Neutrophil (primary cell): Measurements from ENCODE around the gene LYZL6.

Experiments used
- H3K27ac ChIP-seq: fragments of 200-600 bp; sonication (generic); 2 replicates; pipeline ENCODE4 v1.5.1; 2016; ENCODE audit warnings: mild to moderate bottlenecking, moderate library complexity
- H3K27me3 ChIP-seq: fragments of 200-600 bp; sonication (generic); 2 replicates; pipeline ENCODE4 v1.6.0; 2016; ENCODE audit warnings: mild to moderate bottlenecking
- H3K36me3 ChIP-seq: fragments of 200-600 bp; sonication (generic); 2 replicates; pipeline ENCODE4 v1.5.1; 2017
- H3K4me1 ChIP-seq, 2 experiments: fragments of 200-600 bp in 1 of 2; sonication (generic) in 1 of 2; 1 replicate in 1 of 2; 2 replicates in 1 of 2; pipeline versions ENCODE4 v1.5.1 to v1.6.1; 2013 to 2016; ENCODE audit warnings: low read depth in 1 of 2, low read length in 1 of 2, mild to moderate bottlenecking in 1 of 2, moderate library complexity in 1 of 2; ENCODE audit not compliant: control insufficient read depth in 1 of 2, insufficient read depth in 1 of 2
- H3K4me3 ChIP-seq, 2 experiments: fragments of 200-600 bp in 1 of 2; sonication (generic) in 1 of 2; 1 replicate in 1 of 2; 2 replicates in 1 of 2; pipeline ENCODE4 v1.5.1; 2013 to 2016; ENCODE audit warnings: low read depth in 1 of 2, low read length in 1 of 2, mild to moderate bottlenecking in 1 of 2, moderate library complexity in 1 of 2
- H3K9me3 ChIP-seq: fragments of 200-600 bp; sonication (generic); 2 replicates; pipeline ENCODE4 v1.5.1; 2016
- TF ChIP-seq, protein P1 (sequence below): fragments of 200-600 bp; sonication (generic); IDR thresholded peaks from 2 replicates; pipeline ENCODE4 v1.5.1; 2016; ENCODE audit warnings: antibody characterized with exemption

Gene LYZL6

DNA sequence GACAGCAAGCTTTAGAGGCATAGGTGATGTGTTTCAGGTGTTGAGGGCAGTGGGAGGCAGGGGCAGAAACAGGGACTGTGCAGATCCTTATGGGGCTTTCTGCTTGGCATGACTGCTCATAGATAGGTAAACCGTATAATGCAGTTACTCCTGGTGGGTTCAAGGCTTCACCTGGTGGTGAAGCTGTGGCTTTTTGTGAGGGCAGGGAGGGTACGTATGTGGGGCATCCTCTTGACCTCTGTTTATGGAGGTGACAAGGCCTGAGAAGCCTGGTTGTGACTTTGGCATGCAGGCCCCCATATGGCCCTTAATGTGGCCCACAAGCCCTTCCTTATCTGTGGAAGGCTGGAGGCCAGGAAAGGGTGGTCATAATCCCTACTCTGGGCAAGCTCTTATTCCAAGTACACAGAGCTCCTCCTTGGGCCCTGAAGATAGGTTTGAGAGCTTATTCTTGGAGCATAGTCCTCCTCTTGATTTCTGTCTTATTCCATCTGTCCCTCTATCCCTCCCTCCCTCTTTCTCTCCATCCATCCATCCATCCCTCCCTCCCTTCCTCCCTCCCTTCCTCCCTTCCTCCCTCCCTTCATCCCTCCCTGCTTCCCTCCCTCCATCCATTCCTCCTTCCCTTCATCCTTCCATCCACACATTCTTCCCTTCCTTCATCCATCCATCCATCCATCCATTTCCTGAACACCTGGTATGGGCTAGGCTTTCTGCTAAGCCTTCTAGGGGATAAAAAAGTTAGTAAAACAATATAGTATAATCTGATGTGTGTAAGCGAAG, 39.1 kb upstream of the LYZL6 start:
- no peaks in the 10 kb centered on the region for H3K9me3 ChIP-seq
- TF ChIP-seq, protein P1, sequence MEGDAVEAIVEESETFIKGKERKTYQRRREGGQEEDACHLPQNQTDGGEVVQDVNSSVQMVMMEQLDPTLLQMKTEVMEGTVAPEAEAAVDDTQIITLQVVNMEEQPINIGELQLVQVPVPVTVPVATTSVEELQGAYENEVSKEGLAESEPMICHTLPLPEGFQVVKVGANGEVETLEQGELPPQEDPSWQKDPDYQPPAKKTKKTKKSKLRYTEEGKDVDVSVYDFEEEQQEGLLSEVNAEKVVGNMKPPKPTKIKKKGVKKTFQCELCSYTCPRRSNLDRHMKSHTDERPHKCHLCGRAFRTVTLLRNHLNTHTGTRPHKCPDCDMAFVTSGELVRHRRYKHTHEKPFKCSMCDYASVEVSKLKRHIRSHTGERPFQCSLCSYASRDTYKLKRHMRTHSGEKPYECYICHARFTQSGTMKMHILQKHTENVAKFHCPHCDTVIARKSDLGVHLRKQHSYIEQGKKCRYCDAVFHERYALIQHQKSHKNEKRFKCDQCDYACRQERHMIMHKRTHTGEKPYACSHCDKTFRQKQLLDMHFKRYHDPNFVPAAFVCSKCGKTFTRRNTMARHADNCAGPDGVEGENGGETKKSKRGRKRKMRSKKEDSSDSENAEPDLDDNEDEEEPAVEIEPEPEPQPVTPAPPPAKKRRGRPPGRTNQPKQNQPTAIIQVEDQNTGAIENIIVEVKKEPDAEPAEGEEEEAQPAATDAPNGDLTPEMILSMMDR, result no peak
- no peaks in the 10 kb centered on the region for H3K4me1 ChIP-seq
- H3K27me3 ChIP-seq, result no peaks in the 10 kb centered on the region
- H3K4me3 ChIP-seq, result no peak overlapping the region
- no peaks in the 10 kb centered on the region for H3K36me3 ChIP-seq
- no peak overlapping the region for H3K27ac ChIP-seq

GRCh38 chr17:35981908-35982330, 38.4 kb upstream of the LYZL6 start:
- H3K4me3 ChIP-seq, result no peak overlapping the region
- H3K27me3 ChIP-seq, result no peaks in the 10 kb centered on the region
- no peaks in the 10 kb centered on the region for H3K9me3 ChIP-seq
- H3K36me3 ChIP-seq, result no peaks in the 10 kb centered on the region
- TF ChIP-seq, protein P1, result no peak
- H3K4me1 ChIP-seq, result no peaks in the 10 kb centered on the region
- H3K27ac ChIP-seq, result no peak overlapping the region

- Histone ChIP-seq H3K27me3 (no peaks in the 10 kb centered on the region), H3K36me3 (no peaks in the 10 kb centered on the region), H3K9me3 (no peaks in the 10 kb centered on the region), H3K4me1 (no peaks in the 10 kb centered on the region), H3K27ac (no peak within 1 kb of the TSS), H3K4me3 (no peak within 1 kb of the TSS)
- TF ChIP-seq, protein P1, result no peak
These were observed 37.7 kb upstream of the LYZL6 start, which contains the start of gene CCL16 for GRCh38 chr17:35981246-35981645. CCL16 (minus strand) TSS chr17:35981497; CDS start chr17:35981420, 77 bp downstream.

- TF ChIP-seq, protein P1, result no peak
- H3K4me1 ChIP-seq, result no peaks in the 10 kb centered on the region
- no peaks in the 10 kb centered on the region for H3K9me3 ChIP-seq
- H3K4me3 ChIP-seq, result no peak overlapping the region
- H3K36me3 ChIP-seq, result no peaks in the 10 kb centered on the region
- H3K27ac ChIP-seq, result no peak overlapping the region
- H3K27me3 ChIP-seq, result no peaks in the 10 kb centered on the region
These were observed 34.8 kb upstream of the LYZL6 start for GRCh38 chr17:35978346-35978745.

- Histone ChIP-seq H3K27ac (no peak overlapping the region), H3K4me1 (no peaks in the 10 kb centered on the region), H3K27me3 (no peaks in the 10 kb centered on the region), H3K36me3 (no peaks in the 10 kb centered on the region), H3K9me3 (no peaks in the 10 kb centered on the region), H3K4me3 (no peak overlapping the region)
- TF ChIP-seq, protein P1, result no peak
These were observed 34.0 kb upstream of the LYZL6 start for GRCh38 chr17:35977509-35977908.
